Liver (tissue), 9 donors: Measurements from ENCODE around the gene VGF. TPM values are rescaled to one million over a fixed set of nuclear protein-coding genes. Genes with fewer than 3 reads are reported as not detected.

Source experiments
- DNase-seq: peaks from one replicate; pipeline ENCODE4 v3.0.0-alpha.2; 2017; ENCODE audit warnings: low spot score
- H3K27ac ChIP-seq, 2 donors: one replicate each; pipeline ENCODE4 v1.7.0; 2013; ENCODE audit warnings: inconsistent platforms in 2 of 2, low read length in 2 of 2, control low read depth in 1 of 2, low read depth in 1 of 2, mild to moderate bottlenecking in 1 of 2
- H3K27me3 ChIP-seq, 4 donors: one replicate each; pipeline versions ENCODE4 v1.6.1 to v1.7.0; 2013; ENCODE audit warnings: low read length in 3 of 4, inconsistent platforms in 1 of 4, mild to moderate bottlenecking in 1 of 4, moderate library complexity in 1 of 4; ENCODE audit not compliant: control insufficient read depth in 4 of 4, insufficient read depth in 4 of 4
- H3K36me3 ChIP-seq, 4 donors: one replicate each; pipeline versions ENCODE4 v1.6.1 to v1.7.0; 2013; ENCODE audit warnings: low read length in 3 of 4, mild to moderate bottlenecking in 3 of 4, low read depth in 1 of 4, moderate library complexity in 1 of 4; ENCODE audit not compliant: control insufficient read depth in 4 of 4, insufficient read depth in 3 of 4
- H3K4me1 ChIP-seq, 4 donors: one replicate each; pipeline versions ENCODE4 v1.6.1 to v1.7.0; 2013; ENCODE audit warnings: low read length in 3 of 4, mild to moderate bottlenecking in 3 of 4, moderate library complexity in 1 of 4; ENCODE audit not compliant: control insufficient read depth in 4 of 4, insufficient read depth in 4 of 4
- H3K4me3 ChIP-seq, 3 donors: one replicate each; pipeline versions ENCODE4 v1.6.1 to v1.7.0; 2013; ENCODE audit warnings: low read length in 3 of 3, control low read depth in 1 of 3, low read depth in 1 of 3, mild to moderate bottlenecking in 1 of 3
- H3K9ac ChIP-seq, 2 donors: one replicate each; pipeline ENCODE4 v1.7.0; 2013; ENCODE audit warnings: low read length in 2 of 2, mild to moderate bottlenecking in 2 of 2, moderate library complexity in 2 of 2, control low read depth in 1 of 2, low read depth in 1 of 2
- H3K9me3 ChIP-seq, 4 donors: one replicate each; pipeline versions ENCODE4 v1.6.1 to v1.7.0; 2013; ENCODE audit warnings: low read length in 3 of 4; ENCODE audit not compliant: control insufficient read depth in 4 of 4
- EGR1 ChIP-seq, 2 donors: IDR thresholded peaks; 2 replicates each; pipeline ENCODE4 v1.6.1; 2016 to 2018; ENCODE audit warnings: antibody characterized with exemption in 2 of 2, low read depth in 2 of 2
- FOXA1 ChIP-seq: IDR thresholded peaks from 2 replicates; pipeline ENCODE4 v1.6.1; 2016; ENCODE audit warnings: antibody characterized with exemption
- FOXA2 ChIP-seq: IDR thresholded peaks from 2 replicates; pipeline ENCODE4 v1.6.1; 2016; ENCODE audit warnings: antibody characterized with exemption
- GABPA ChIP-seq, 2 donors: IDR thresholded peaks in 1 of 2; conservative IDR thresholded peaks in 1 of 2; 2 replicates each; pipeline ENCODE4 v1.6.1; 2016; ENCODE audit warnings: antibody characterized with exemption in 2 of 2, mild to moderate bottlenecking in 1 of 2, moderate library complexity in 1 of 2
- HNF4A ChIP-seq, 2 donors: conservative IDR thresholded peaks; 2 replicates each; pipeline ENCODE4 v1.6.1; 2016; ENCODE audit warnings: antibody characterized with exemption in 2 of 2, mild to moderate bottlenecking in 2 of 2
- HNF4G ChIP-seq: IDR thresholded peaks from 2 replicates; pipeline ENCODE4 v1.6.1; 2016; ENCODE audit warnings: antibody characterized with exemption
- JUND ChIP-seq, 2 donors: IDR thresholded peaks; 2 replicates each; pipeline ENCODE4 v1.6.1; 2016; ENCODE audit warnings: antibody characterized with exemption in 2 of 2
- NR2F2 ChIP-seq: IDR thresholded peaks from 2 replicates; pipeline ENCODE4 v1.6.1; 2016; ENCODE audit warnings: antibody characterized with exemption
- RAD21 ChIP-seq, 2 donors: IDR thresholded peaks; 2 replicates each; pipeline ENCODE4 v1.6.1; 2016; ENCODE audit warnings: antibody characterized with exemption in 2 of 2, mild to moderate bottlenecking in 2 of 2
- RXRA ChIP-seq, 2 donors: IDR thresholded peaks; 2 replicates each; pipeline ENCODE4 v1.6.1; 2017 to 2018; ENCODE audit warnings: antibody characterized with exemption in 2 of 2, mild to moderate bottlenecking in 1 of 2
- SP1 ChIP-seq: IDR thresholded peaks from 2 replicates; pipeline ENCODE4 v1.6.1; 2018; ENCODE audit warnings: antibody characterized with exemption, mild to moderate bottlenecking
- TAF1 ChIP-seq: conservative IDR thresholded peaks from 2 replicates; pipeline ENCODE4 v1.6.1; 2016; ENCODE audit warnings: antibody characterized with exemption, mild to moderate bottlenecking
- YY1 ChIP-seq: IDR thresholded peaks from 2 replicates; pipeline ENCODE4 v1.6.1; 2016; ENCODE audit warnings: antibody characterized with exemption, mild to moderate bottlenecking
- WGBS: extraction: QIAGEN DNeasy Blood & Tissue Kit; methylation state at CpG from one replicate; pipeline ENCODE4 v1.1.7; 2013; 5-methylcytosine and 5-hydroxymethylcytosine counted together
- polyA plus RNA-seq, 2 donors: library from polyadenylated mRNA; stranded (reverse) in 1 of 2; unstranded in 1 of 2; fragments of 200-250 nt in 1 of 2; fragments of >200 nt in 1 of 2; fragmentation: Nextera tagmentation in 1 of 2; extraction: Ambion mirVana in 1 of 2; gene quantifications; one replicate each; pipeline versions ENCODE4 v1.2.1 to v1.2.3, GENCODE V29; 2013 to 2015
- total RNA-seq, 2 donors: library from RNA; depleted of rRNA; stranded (reverse); fragments of >200 nt; gene quantifications; one replicate each; pipeline ENCODE4 v1.2.3, GENCODE V29; 2014
- TF ChIP-seq, protein P1 (sequence below): IDR thresholded peaks from 2 replicates; pipeline ENCODE4 v1.6.1; 2016; ENCODE audit warnings: antibody characterized with exemption
- TF ChIP-seq, protein P2 (sequence below): IDR thresholded peaks from 2 replicates; pipeline ENCODE4 v1.6.1; 2016; ENCODE audit warnings: antibody characterized with exemption
- TF ChIP-seq, protein P3 (sequence below): IDR thresholded peaks from 2 replicates; pipeline ENCODE4 v1.6.1; 2016; ENCODE audit warnings: antibody characterized with exemption, mild to moderate bottlenecking
- TF ChIP-seq, protein P4 (sequence below): fragments of 150-350 bp; IDR thresholded peaks from 2 replicates; pipeline ENCODE4 v1.5.1; 2017; ENCODE audit warnings: improper control_type of control experiment, low read depth, low read length; ENCODE audit not compliant: missing input control
- TF ChIP-seq, protein P5 (sequence below): IDR thresholded peaks from 2 replicates; pipeline ENCODE4 v1.6.1; 2016; ENCODE audit warnings: antibody characterized with exemption
- donor health status: healthy.
- donor health status: healthy.
- donor health status: healthy.
- donor health status: healthy.
- donor health status: healthy.

Gene VGF
- total and polyA plus RNA-seq, 4 donors: not detected

DNA sequence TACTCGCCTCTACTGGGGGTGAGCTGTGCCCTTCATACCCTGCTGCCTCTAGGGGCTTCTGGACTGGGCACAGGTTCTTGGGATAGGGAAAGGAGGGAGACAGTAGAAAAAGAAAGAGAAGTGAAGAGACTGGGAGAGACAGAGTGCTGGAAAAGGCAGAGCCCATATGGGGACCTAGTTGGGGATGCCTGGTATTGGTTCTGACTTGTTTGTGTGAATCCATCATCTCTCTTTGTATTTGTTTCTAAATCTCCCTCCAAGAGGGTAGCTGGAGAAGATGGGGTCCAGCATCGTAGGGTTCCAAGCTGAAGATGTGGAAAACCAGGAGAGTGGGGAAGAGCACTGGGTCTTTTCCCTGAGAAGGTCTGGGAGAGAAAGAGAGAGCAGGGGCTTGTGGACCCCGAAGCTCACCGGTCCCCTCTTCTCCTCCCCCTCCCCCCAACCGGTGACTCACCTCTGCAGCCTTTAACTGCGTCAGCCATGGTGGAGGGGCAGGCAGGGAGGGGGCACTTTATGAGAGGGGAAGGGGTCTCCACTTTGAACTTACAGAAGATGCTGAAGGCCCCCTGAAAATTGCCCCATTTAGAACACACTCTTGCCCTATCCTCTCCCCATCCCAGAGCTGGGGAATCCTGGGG, 3.2 kb upstream of the VGF start:
- DNase-seq: no peak

More for the DNA sequence above, 3.2 kb upstream of the VGF start:
- Histone ChIP-seq H3K36me3 (no peaks in the 10 kb centered on the region), H3K27ac (no peak overlapping the region), H3K9ac (no peak overlapping the region), H3K9me3 (no peaks in the 10 kb centered on the region), H3K4me1 (peaks cover 14 to 43% (median 20%) of the 10 kb centered on the region in 4 donors), H3K27me3 (peaks cover 9 to 16% (median 14%) of the 10 kb centered on the region in 4 donors), H3K4me3 (no peak overlapping the region)
- 8% methylated on average over 6 of the region's 6 CpGs for WGBS
- TF ChIP-seq GABPA (IDR thresholded peaks at IDR 0.05 in 1 of 2, conservative IDR thresholded peaks at IDR 0.05 in 1 of 2) (no peak), RXRA (IDR thresholded peaks at IDR 0.05) (no peak), FOXA1 (no peak), JUND (IDR thresholded peaks at IDR 0.05) (no peak), TAF1 (no peak), HNF4A (conservative IDR thresholded peaks at IDR 0.05) (no peak), HNF4G (no peak), NR2F2 (no peak), YY1 (no peak), EGR1 (IDR thresholded peaks at IDR 0.05; ENCODE audit: low read depth in 2 of 2) (no peak), SP1 (no peak), FOXA2 (no peak), RAD21 (IDR thresholded peaks at IDR 0.05) (no peak)
- TF ChIP-seq, protein P1, sequence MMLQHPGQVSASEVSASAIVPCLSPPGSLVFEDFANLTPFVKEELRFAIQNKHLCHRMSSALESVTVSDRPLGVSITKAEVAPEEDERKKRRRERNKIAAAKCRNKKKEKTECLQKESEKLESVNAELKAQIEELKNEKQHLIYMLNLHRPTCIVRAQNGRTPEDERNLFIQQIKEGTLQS: no peak
- TF ChIP-seq, protein P2, sequence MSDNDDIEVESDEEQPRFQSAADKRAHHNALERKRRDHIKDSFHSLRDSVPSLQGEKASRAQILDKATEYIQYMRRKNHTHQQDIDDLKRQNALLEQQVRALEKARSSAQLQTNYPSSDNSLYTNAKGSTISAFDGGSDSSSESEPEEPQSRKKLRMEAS: no peak
- TF ChIP-seq, protein P3, sequence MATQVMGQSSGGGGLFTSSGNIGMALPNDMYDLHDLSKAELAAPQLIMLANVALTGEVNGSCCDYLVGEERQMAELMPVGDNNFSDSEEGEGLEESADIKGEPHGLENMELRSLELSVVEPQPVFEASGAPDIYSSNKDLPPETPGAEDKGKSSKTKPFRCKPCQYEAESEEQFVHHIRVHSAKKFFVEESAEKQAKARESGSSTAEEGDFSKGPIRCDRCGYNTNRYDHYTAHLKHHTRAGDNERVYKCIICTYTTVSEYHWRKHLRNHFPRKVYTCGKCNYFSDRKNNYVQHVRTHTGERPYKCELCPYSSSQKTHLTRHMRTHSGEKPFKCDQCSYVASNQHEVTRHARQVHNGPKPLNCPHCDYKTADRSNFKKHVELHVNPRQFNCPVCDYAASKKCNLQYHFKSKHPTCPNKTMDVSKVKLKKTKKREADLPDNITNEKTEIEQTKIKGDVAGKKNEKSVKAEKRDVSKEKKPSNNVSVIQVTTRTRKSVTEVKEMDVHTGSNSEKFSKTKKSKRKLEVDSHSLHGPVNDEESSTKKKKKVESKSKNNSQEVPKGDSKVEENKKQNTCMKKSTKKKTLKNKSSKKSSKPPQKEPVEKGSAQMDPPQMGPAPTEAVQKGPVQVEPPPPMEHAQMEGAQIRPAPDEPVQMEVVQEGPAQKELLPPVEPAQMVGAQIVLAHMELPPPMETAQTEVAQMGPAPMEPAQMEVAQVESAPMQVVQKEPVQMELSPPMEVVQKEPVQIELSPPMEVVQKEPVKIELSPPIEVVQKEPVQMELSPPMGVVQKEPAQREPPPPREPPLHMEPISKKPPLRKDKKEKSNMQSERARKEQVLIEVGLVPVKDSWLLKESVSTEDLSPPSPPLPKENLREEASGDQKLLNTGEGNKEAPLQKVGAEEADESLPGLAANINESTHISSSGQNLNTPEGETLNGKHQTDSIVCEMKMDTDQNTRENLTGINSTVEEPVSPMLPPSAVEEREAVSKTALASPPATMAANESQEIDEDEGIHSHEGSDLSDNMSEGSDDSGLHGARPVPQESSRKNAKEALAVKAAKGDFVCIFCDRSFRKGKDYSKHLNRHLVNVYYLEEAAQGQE: no peak
- TF ChIP-seq, protein P4, sequence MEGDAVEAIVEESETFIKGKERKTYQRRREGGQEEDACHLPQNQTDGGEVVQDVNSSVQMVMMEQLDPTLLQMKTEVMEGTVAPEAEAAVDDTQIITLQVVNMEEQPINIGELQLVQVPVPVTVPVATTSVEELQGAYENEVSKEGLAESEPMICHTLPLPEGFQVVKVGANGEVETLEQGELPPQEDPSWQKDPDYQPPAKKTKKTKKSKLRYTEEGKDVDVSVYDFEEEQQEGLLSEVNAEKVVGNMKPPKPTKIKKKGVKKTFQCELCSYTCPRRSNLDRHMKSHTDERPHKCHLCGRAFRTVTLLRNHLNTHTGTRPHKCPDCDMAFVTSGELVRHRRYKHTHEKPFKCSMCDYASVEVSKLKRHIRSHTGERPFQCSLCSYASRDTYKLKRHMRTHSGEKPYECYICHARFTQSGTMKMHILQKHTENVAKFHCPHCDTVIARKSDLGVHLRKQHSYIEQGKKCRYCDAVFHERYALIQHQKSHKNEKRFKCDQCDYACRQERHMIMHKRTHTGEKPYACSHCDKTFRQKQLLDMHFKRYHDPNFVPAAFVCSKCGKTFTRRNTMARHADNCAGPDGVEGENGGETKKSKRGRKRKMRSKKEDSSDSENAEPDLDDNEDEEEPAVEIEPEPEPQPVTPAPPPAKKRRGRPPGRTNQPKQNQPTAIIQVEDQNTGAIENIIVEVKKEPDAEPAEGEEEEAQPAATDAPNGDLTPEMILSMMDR: no peak
- TF ChIP-seq, protein P5, sequence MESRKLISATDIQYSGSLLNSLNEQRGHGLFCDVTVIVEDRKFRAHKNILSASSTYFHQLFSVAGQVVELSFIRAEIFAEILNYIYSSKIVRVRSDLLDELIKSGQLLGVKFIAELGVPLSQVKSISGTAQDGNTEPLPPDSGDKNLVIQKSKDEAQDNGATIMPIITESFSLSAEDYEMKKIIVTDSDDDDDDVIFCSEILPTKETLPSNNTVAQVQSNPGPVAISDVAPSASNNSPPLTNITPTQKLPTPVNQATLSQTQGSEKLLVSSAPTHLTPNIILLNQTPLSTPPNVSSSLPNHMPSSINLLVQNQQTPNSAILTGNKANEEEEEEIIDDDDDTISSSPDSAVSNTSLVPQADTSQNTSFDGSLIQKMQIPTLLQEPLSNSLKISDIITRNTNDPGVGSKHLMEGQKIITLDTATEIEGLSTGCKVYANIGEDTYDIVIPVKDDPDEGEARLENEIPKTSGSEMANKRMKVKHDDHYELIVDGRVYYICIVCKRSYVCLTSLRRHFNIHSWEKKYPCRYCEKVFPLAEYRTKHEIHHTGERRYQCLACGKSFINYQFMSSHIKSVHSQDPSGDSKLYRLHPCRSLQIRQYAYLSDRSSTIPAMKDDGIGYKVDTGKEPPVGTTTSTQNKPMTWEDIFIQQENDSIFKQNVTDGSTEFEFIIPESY: no peak
